ENCODE measurements around the gene RCOR1. TPM values are rescaled to one million over a fixed set of nuclear protein-coding genes. Genes with fewer than 3 reads are reported as not detected.
A peak's percentile ranks its signal among the peaks of the same experiment; 100 is the strongest.

Gene RCOR1
- 4.7 TPM for total RNA-seq

DNA sequence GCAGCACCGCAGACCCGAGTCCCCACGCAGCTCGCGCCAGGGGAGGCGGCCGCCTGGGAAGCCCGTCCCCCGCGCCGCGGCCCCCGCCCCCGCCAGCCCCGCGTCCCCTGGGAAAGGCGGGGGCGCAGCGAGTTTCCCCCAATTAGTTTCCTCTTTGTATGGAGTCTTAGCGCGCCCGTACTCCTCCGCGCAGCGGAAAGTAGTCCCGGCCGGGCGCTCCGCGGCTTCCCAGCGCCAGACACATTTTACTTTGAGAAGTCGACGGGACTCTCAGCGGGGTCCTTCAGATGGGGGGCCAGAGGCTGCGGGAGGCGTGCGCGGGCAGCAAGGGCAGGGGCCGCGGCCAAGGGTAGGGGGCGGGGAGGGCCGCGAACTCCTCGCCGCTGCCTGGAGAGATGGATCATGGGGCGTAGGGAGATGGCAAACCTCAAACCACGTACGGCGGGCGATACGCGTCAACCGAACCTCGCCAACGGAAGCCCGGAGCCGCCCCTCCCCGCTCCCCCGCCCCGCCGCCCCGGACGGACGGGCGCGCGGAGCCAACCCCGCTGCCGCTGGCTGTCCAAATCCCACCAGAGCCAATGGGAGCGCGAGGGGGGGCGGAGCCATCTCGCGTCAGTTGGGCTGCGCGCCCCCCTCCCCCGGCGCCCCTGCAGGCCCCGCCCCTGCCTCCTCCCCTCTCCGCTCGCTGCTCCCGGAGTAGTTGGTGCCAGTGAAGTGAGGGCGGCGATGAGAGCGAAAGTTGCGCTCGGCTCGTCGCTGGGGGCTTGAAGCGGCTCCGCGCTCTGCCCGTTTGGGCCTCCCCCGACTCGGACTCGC is at the start of gene RCOR1:
Gene RCOR1 (plus strand): TSS at position 706 of the 819 bp plus-strand sequence. CDS start 238 bp downstream, outside the sequence.
- Histone ChIP-seq H3K36me3 (no peaks in the 10 kb centered on the region), H3K27ac (peak within 1 kb of the TSS; percentile 94 to 98), H3K4me1 (peaks cover 8 to 12% of the 10 kb centered on the region in 2 donors), H3K4me3 (peak within 1 kb of the TSS; percentile 68 to 83), H3K9me3 (no peaks in the 10 kb centered on the region), H3K27me3 (no peaks in the 10 kb centered on the region)
- peak; percentile 93 to 99 for DNase-seq (ENCODE audit: low spot score in 2 of 2)
- intact Hi-C loops (cut with DNase I): loop anchor here (1.0 to 5.0 kb wide), 5 partner anchors 83 to 830 kb away; partner anchors contain the start of genes ANKRD9, CDC42BPB, CINP and PPP2R5C
- TF ChIP-seq CTCF (IDR thresholded peaks at IDR 0.05): no peak

DNA sequence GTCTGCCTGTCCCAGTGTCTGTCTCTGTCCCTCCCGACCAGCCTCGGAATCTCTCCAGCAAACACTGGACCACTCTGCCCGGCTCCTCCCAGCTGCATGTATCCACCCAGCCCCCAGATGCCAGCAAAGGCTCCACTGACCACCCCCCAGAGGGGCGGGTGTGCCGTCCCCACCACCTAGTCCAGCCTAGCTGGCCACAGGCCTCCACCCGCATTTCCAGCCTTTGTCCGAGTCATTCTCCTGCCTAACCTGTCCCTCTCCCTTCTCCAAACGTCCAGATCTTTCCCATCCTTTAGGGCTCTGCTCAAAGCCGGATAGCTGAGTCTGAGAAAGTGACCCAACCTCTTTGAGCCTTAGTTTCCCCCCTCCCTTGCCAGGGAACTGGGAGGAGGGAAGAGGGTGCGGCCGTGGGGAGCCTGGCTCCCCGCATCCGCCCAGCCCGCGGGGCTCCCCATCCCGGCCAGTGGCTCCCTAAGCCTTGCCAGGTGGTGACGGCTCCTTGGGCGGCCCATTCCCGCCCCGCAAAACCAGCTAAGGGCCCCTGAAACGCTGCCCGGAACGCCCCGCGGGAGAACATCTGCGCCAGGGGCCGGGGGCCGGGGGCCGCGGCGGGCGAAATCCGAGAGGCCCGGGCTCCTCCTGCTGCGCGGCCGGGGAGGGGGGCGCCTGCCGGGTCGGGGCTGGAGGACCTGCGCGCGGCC is 48.3 kb upstream of the RCOR1 start:
- peak overlapping the region in 1 of 2 donors; percentile 43 for H3K4me3 ChIP-seq
- intact Hi-C loops (cut with DNase I): no loop called here
- TF ChIP-seq CTCF (IDR thresholded peaks at IDR 0.05): no peak
- H3K9me3 ChIP-seq: no peaks in the 10 kb centered on the region
- no peak for DNase-seq (ENCODE audit: low spot score in 2 of 2)
- no peaks in the 10 kb centered on the region for H3K36me3 ChIP-seq
- H3K27ac ChIP-seq: no peak overlapping the region
- H3K4me1 ChIP-seq: no peaks in the 10 kb centered on the region
- peaks cover 20% of the 10 kb centered on the region for H3K27me3 ChIP-seq

- Histone ChIP-seq H3K9me3 (no peaks in the 10 kb centered on the region), H3K27me3 (peaks cover 20% of the 10 kb centered on the region), H3K36me3 (no peaks in the 10 kb centered on the region), H3K27ac (no peak overlapping the region), H3K4me3 (peak overlapping the region in 1 of 2 donors; percentile 43), H3K4me1 (no peaks in the 10 kb centered on the region)
- intact Hi-C loops (cut with DNase I): no loop called here
- TF ChIP-seq CTCF (IDR thresholded peaks at IDR 0.05): no peak
- no peak for DNase-seq (ENCODE audit: low spot score in 2 of 2)
These were observed 47.5 kb upstream of the RCOR1 start for GRCh38 chr14:102544747-102545460.

DNA sequence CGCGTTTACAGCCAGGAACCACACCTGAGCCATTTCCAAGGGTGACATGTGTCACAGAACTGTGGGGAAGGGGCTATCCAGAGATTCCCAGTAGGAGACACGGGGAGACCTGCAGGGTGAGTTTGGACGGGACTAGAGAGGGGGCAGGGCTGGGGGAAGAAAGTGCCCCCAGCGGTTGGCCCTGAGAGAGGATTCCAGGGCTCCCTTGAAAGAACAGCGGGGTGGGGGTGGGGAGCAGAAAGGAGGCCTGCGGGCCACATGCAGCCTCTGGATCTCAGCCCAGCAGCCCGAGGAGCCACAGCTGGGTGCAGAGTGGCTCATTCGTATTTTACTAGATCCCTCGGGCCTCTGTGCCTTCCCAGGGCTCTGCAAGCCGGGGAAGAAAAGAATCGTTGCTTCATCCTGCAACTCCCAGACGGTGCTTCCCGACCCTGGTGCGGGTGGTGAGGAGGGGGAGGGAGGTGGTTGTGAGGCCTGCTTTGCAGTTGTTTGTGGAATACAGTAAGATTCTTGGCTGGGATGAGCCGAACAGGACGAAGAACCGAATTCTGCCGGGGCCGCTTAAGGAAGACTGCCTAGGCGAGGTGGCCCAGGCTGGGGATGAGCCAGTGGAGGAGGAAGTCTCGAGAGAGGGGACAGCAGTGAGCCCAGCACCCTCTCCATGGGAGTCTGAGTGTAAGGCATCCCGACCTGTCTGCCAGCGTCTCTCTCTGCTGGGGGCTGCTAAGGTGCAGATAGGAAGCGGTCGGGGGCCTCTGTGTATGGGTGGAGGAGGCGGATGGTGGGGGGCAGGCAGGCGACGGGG is 46.8 kb upstream of the RCOR1 start:
- intact Hi-C loops (cut with DNase I): no loop called here

More for the DNA sequence above, 46.8 kb upstream of the RCOR1 start:
- Histone ChIP-seq H3K27ac (no peak overlapping the region), H3K4me3 (no peak overlapping the region), H3K4me1 (no peaks in the 10 kb centered on the region), H3K27me3 (peaks cover 16% of the 10 kb centered on the region), H3K9me3 (no peaks in the 10 kb centered on the region), H3K36me3 (no peaks in the 10 kb centered on the region)
- DNase-seq (ENCODE audit: low spot score in 2 of 2): no peak
- TF ChIP-seq CTCF (IDR thresholded peaks at IDR 0.05): no peak

Data from ascending aorta (tissue), 2 donors.